HG03280 (cell line): ENCODE measurements around the gene TIAL1.
"Not testable (repeated sequence)": the region's sequence is repeated elsewhere in the genome, so short reads cannot be mapped to it uniquely, and the experiment has no call there.

Experiments used
- ATAC-seq: cut with Tn5 transposase; IDR thresholded peaks from one replicate; pipeline ENCODE4 v1.9.1; 2021; ENCODE audit warnings: mild to moderate bottlenecking, moderate library complexity; ENCODE audit not compliant: unreplicated experiment

Gene TIAL1

GRCh38 chr10:119533473-119533872 lies 63.3 kb downstream of the TIAL1 start:
- ATAC-seq: no peak

- ATAC-seq: not testable (repeated sequence)
These were observed 64.0 kb downstream of the TIAL1 start for GRCh38 chr10:119532791-119533190.

- ATAC-seq: not testable (repeated sequence)
These were observed 64.5 kb downstream of the TIAL1 start for GRCh38 chr10:119532251-119532650.

- ATAC-seq: no peak
These were observed 65.7 kb downstream of the TIAL1 start for GRCh38 chr10:119531067-119531466.

- ATAC-seq: not testable (repeated sequence)
These were observed 68.0 kb downstream of the TIAL1 start for GRCh38 chr10:119528663-119529237.

GRCh38 chr10:119526621-119527592 lies 69.9 kb downstream of the TIAL1 start:
- no peak for ATAC-seq

GRCh38 chr10:119526149-119526548 lies 70.6 kb downstream of the TIAL1 start:
- ATAC-seq: no peak

GRCh38 chr10:119525116-119525515 lies 71.6 kb downstream of the TIAL1 start:
- ATAC-seq: no peak

GRCh38 chr10:119524720-119525070 lies 72.1 kb downstream of the TIAL1 start:
- ATAC-seq: no peak

- no peak for ATAC-seq
These were observed 72.7 kb downstream of the TIAL1 start for GRCh38 chr10:119523895-119524719.
